HG03066 (cell line): ENCODE results near the gene OLFML2A.

Experiments used
- ATAC-seq: cut with Tn5 transposase; IDR thresholded peaks from one replicate; pipeline ENCODE4 v1.9.1; 2021; ENCODE audit warnings: low read depth; ENCODE audit not compliant: unreplicated experiment

The OLFML2A gene

DNA sequence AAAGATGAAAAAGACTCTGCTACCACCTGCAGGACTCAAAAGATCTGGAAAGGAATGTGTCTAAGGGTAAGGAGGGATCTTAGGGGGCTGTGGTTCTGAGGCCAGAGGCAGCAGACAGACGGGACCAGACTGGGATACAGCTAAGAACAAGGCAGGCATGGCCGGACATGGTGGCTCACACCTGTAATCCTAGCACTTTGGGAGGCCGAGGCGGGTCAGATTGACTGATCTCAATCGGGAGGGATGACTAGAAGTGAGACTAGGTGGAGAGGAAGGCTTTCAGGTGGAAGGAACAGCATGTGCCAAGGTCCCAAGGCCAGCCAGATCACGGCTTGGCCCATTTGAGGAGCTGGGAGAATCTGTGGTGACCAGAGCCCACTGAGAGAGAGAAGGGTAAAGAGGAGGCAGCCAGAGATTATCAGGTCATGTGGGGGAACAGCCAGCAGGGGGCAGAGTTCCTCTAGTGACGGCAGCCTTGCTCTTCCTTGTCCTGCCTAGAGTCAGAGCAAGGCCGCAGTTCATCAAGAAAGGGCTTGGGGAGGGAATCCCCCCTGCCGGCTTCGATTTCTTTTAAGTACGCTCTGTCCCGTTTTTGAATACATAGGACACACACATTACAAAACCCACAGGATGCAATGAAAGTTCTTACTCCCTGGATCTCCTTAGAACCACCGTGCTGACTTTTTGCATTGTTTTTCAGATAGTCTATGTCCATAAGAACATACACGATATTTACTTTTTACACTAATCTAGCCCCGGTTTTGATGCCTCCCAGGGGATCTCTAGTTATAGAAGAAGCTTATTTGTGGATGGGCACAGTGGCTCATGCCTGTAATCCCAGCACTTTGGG is 2.6 kb upstream of the OLFML2A start:
- ATAC-seq: no peak

- ATAC-seq: no peak
Observed at GRCh38 chr9:124776618-124776953, 347 bp upstream of the OLFML2A start.

- ATAC-seq: no peak
Observed at GRCh38 chr9:124778575-124779367, 1.8 kb downstream of the OLFML2A start.

DNA sequence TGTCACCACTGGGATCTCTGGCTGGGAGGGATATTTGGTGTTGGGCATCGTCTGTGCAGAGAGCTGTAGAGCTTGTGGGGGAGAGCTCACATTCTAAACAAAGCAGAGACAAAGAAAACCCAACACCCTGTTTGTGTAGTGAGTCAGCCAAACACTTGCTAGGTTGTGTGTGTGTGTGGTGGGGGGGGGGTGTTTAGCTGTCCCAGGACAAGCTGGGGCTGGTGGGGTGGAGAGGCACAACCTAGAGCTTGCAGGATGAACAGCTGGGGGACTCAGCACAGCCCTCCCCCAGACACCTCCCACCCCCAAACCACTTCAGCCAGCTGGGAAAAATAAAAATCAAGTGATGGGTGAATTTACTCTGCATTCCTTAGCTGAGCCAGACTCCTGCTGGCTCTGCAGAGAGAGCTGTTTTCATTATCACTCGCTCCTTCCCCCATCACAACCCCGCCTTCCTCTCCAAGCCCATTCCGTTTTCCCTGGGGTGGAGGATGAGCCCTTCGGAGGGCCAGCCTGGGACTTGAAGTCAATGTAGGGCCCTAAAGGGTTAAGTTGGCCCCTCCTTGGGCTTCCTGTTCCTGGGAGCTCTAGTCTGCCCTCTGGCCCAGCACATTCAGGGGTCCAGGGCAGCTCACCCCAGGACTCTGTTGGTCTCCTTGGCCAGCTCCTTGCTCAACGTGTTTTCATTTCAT is 2.6 kb downstream of the OLFML2A start:
- ATAC-seq: no peak

DNA sequence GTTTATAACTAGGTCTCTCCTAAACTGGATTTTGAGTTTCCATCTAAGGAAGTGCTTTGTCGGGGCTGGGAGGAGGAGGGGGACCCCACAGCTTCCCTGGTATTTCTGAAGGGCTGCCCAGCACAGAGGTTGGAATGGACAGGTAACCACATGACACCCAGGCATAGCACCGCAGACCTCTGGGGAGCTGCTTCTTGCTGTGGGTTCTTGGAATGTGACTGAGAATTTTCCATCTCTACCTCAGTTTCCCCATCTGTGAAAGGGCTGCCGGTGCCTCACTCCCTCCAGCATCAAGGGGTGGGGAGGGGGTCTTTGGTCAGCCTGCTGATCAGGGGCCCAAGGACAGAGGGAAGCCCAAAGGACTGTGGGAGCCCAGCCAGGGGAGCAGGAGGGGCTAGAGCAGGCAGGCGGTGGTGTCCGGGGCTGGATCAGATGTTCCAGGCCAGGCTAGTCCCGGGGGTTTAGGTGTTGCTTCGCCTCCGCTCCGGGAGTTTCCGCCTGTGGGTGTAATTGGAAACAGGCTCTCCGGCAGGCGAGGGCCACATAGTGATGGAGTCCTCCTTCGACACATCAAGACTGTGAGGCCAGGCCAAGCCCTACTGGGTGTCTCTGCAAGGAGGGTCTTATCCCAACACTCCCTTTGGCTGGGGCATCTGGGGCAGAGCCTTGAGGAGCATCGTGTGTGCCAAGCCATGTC is 3.3 kb downstream of the OLFML2A start:
- no peak for ATAC-seq

GRCh38 chr9:124780757-124781151 is 3.8 kb downstream of the OLFML2A start:
- ATAC-seq: no peak

DNA sequence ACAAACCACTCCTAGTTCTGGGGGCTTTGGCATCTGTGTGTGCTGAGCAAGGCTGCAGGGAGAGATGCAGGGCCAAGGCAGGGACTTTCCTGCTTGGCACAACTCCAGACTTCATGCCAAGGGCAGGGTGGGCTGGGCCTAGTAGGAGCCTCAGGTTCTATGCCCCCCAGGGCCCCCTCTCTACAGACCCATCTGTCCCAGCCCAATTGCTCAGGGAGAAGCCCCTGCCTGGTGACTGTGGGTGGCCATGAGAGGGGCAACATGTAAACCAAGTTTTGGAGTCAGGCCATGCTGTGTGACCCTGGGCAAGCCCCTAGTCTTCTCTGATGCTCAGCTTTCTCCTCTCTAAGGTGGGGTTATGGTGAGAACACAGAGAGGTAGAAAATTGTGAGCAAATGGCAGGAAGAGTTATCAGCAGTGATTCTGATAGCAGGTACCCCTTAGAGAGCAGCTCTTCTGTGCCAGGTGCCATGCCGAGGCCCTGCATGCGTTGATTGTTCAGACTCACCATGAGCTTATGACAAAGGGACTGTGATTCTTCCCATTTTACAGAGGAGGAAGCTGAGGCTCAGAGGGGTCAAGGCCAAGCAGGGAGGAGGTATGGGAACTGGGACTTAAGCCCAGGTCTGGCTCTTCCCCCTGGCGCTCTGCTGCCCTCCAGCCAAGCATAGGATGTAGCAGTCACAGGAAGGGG is 5.2 kb downstream of the OLFML2A start:
- ATAC-seq: no peak

- ATAC-seq: no peak
Observed at GRCh38 chr9:124782661-124783574, 6.0 kb downstream of the OLFML2A start.

- no peak for ATAC-seq
Observed at GRCh38 chr9:124783830-124784229, 6.9 kb downstream of the OLFML2A start.

DNA sequence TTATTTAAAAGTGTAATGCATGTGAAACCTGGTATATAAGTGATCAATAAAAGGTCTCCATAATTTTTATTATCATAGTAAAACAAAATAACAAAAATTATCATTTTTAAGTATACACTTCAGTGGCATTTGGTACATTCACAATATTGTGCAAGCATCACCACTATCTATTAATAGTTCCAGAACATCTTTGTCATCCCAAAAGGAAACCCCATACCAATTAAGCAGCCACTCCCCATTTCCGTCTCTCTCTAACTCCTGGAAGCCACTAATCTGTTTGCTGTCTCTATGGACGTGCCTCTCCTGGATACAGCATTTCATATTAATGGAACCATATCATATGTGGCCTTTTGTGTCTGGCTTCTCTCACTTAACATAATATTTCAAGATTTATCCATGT is 7.6 kb downstream of the OLFML2A start:
- no peak for ATAC-seq

- no peak for ATAC-seq
Observed at GRCh38 chr9:124786881-124787573, 10.1 kb downstream of the OLFML2A start.

DNA sequence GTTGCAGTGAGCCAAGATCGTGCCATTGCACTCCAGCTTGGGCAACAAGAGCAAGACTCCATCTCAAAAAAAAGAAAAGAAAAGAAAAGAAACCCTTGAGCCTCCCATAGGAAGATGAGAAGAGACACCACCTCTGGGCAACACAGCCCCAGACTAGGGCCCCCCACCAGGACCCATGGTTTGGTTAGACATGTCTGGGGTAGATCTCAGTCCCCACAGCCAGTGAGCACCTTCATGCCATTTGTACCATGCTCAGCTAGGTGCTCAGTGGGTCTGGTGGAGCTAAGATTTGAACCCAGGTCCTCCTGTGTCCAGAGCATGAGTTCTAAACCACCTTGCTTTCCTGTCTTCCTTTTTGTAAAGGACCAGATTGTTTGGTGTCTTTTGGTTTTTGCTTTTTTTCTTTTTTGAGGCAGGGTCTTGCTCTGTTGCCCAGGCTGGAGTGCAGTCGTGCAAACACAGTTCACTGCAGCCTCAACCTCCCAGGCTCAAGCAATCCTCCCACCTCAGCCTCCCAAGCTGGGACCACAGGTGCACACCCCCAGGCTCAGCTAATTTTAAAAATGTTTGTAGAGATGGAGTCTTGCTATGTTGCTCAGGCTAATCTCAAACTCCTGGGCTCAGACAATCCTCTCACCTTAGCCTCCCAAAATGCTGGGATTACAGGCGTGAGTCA is 11.7 kb downstream of the OLFML2A start:
- no peak for ATAC-seq

GRCh38 chr9:124789531-124789930 is 12.6 kb downstream of the OLFML2A start:
- no peak for ATAC-seq

GRCh38 chr9:124790301-124790700 is 13.4 kb downstream of the OLFML2A start:
- ATAC-seq: no peak

DNA sequence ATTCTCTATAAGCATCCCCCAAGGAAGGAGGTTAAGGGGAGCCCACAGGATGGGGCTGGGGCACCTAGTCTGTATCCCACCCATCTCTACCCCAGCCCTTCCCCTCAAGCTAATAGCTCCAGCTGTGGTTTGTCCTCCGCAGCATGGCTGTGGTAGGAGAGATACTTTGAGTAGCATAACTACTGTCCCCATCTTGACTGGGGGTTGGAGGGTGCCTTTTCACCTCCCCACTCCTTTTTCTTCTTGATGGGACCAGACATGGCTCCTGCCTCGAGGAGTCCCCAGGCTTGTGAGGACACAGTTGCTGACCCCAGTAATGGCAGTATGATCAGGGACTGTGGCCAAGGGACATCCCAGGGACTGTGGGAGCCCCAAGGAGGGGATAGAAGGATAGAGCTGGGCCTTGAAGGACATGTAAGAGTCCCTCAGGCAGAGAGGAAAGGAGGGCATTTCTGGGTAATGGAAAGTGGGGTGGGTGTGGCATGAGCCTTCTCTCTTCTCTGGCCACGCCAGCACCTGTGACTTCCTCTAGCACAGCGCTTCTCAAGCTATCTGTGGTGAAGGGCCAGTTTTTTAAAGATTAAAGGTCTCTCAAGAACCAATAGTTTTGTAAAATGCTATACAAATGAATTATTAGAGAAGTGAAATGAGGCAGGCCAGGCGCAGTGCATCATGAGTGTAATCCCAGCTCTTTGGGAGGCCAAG is 14.0 kb downstream of the OLFML2A start:
- ATAC-seq: no peak

- no peak for ATAC-seq
Observed at GRCh38 chr9:124792257-124793014, 15.5 kb downstream of the OLFML2A start.
